GM12891 (cell line): ENCODE results near the gene ARHGAP18.

Experiments
- PAX5 ChIP-seq: IDR thresholded peaks from 2 replicates; pipeline ENCODE4 v1.6.1; 2011; ENCODE audit warnings: low read length, moderate library complexity, mild to moderate bottlenecking; ENCODE audit not compliant: insufficient read depth, severe bottlenecking
- POLR2A ChIP-seq: IDR thresholded peaks from 2 replicates; pipeline ENCODE4 v1.6.1; 2011; ENCODE audit warnings: low read depth, low read length, control low read depth
- POLR2AphosphoS5 ChIP-seq: IDR thresholded peaks from 2 replicates; pipeline ENCODE4 v1.6.1; 2011; ENCODE audit warnings: low read depth, low read length, control low read depth
- POU2F2 ChIP-seq: IDR thresholded peaks from 2 replicates; pipeline ENCODE4 v1.6.1; 2011; ENCODE audit warnings: low read depth, mild to moderate bottlenecking, control low read depth, low read length, moderate library complexity
- SPI1 ChIP-seq: IDR thresholded peaks from 2 replicates; pipeline ENCODE4 v1.6.1; 2011; ENCODE audit warnings: low read depth, low read length, control low read depth
- TAF1 ChIP-seq: IDR thresholded peaks from 2 replicates; pipeline ENCODE4 v1.6.1; 2011; ENCODE audit warnings: low read depth, low read length, control low read depth

GRCh38 chr6:129659590-129660345 is 50.2 kb downstream of the ARHGAP18 start:
- TF ChIP-seq POLR2A (no peak), SPI1 (no peak), TAF1 (no peak), POLR2AphosphoS5 (no peak), PAX5 (no peak), POU2F2 (no peak)
